ENCODE measurements around the gene BRAF.
"Not testable (repeated sequence)": the region's sequence is repeated elsewhere in the genome, so short reads cannot be mapped to it uniquely, and the experiment has no call there.

The BRAF gene

DNA sequence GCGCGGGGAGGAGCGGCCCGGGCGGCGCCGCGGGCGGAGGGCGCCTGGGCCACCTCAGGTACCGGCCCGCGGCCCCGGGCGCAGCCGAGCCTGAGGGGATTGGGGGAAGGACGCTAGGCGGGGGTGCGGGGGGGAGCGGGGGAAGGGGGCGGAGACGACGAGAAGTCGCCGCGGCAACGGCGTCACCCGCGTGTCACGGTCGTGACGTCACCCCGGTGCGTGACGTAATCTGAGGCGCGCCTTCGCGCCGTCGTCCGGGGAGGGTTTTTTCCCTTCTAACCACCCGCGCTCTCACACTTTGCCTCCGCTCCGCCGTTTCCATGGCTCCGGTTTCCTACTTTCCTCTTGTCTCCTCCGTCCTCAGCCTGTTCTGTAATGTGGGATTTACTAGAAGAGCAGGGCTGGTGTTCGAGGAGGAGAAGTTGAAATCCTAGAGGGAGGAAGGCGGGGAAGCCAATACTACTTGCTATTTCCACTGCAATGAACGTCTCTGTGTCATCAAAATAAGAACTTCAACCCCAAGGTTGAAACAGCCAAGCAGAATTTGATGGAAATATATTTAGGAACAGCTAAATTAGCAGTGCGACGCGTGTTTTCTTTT, at the start of gene BRAF:
Gene BRAF, minus strand, starts transcription at position 109 of the 601 bp plus-strand sequence. CDS start 226 bp downstream, outside the sequence.
- no peak for FAIRE-seq

DNA sequence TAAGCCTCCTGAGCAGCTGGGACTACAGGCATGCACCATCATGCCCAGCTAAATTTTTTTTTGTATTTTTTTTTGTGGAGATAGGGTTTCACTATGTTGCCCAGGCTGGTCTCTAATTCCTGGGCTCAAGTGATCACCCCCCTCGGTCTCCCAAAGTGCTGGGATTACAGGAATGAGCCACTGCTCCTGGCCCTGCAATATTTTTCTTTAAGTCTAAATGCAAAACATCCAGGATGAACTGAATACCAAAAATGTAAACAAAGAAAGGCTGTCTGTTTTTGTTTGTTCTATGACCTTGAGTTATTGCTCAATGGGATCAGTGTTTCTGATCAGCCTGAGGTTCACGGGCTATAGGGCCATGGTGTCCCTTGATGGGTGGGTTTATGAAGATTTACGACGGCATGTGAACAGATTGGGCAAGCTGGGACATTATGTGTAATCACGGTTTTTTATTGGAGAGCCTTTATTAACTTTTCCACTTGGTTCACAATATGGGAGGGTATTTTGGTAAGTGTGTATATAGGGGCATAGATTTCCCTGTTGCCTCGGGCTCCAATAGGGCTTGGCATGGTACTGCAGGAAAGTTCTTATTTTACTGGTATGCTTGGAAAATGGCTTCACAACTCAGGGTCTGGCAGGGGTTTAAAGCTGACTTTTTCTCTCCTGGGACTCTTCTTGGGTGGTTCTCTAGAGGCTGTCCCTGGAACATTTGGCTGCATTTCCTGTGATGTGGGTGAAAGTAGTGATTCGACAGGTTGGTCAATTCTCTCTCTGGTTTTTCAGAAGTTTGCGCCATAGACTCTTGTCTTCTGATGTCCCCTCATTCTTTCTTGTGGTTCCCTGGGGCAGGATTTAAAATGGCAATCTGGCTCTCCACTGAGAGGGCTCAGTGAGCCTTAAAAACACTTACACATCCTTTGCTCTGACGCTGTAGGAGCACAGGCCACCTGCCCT, 48.4 kb upstream of the BRAF start:
- FAIRE-seq, result no peak

DNA sequence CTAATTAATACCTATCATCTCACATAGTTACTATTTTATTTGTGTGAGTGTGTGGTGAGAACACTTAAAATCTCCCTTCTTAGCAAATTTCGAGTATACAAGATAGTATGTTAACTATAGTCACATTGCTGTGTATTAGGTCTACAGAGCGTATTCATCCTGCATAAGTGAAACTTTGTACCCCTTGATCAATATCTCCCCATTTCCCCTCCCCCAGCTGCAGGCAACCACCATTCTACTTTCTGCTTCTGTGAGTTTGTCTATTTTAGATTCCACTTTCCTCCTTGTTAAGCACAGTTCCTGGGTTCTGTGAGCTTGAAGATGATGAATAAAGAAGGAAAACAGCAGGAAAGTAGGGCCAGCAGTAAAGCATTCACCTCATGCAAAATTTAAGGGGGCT, 47.6 kb upstream of the BRAF start:
- no peak for FAIRE-seq

DNA sequence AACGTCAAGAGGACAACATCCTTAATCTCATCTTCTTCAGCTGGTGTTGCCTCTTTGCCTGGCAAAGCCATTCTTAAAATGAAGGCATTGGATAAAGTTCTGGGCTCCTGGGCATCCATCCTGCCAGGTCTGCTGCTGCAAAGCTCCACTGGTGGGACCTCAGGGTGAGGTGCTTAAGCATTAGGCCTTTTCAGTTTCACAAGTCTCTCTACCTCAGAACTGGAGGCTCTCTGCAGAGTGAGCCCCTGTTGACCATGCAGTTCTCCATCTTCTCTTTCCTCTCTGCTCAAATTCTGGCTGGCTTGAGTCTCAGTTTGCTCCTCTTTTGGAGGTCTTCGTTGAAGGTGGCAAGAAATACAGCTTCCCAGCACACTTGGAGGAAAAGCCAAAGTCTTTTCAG, 42.7 kb upstream of the BRAF start:
- no peak for FAIRE-seq

DNA sequence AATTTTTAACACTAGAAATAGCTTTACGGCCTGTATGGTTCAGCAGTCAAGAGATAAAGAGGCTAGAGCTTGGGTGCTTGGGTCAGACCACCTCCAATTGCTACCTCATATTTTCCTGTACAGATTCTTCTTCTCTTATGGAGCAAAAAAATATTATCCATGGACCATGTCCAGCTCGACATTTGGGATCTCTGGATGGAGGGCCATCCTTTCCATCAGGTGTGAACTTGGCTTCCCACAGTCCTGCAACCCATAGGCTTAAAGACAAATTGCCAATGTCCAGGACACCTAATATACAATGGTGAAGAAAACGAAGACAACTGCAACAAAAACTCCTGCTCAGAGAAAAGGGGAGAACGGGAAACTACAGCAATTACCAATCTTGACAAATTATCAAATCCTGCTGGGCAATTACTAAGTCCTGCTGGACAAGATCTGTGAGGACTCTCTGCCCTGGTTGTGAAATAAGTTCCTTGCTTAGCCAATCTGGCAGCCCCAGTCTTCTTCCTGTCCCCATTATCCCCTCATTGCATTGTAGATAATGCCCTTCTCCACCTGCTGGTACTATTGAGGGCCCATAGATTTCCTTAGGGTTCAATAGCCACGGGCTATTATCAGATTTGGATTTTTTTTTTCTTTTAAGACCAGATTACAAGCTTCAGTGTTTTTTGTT, 42.0 kb upstream of the BRAF start:
- no peak for FAIRE-seq

DNA sequence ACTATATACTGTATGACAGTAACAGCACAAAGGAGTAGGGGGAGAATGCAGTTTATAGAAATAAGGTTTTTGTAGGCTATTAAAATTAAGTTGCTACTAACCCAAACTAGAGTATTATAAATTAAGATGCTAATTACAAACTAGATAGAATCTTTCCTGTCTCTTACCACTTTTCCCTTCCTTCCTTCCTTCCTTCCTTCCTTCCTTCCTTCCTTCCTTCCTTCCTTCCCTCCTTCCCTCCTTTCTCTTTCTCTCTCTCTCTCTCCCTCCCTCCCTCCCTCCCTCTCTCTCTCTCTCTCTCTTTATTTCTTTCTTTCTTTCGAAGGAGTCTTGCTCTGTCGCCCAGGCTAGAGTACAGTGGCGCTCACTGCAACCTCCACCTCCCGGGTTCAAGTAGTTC, 36.4 kb upstream of the BRAF start:
- FAIRE-seq, result no peak

DNA sequence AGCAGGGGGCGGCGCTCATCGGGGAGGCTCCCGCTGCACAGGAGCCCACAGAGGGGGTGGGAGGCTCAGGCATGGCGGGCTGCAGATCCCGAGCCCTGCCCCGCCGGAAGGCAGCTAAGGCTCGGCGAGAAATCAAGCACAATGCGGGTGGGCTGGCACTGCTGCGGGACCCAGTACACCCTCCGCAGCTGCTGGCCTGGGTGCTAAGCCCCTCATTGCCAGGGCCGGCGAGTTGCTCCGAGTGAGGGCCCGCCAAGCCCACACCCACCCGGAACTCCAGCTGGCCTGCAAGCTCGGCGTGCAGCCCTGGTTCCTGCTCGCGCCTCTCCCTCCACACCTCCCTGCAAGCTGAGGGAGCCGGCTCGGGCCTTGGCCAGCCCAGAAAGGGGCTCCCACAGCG, 32.3 kb upstream of the BRAF start:
- FAIRE-seq, result not testable (repeated sequence)

DNA sequence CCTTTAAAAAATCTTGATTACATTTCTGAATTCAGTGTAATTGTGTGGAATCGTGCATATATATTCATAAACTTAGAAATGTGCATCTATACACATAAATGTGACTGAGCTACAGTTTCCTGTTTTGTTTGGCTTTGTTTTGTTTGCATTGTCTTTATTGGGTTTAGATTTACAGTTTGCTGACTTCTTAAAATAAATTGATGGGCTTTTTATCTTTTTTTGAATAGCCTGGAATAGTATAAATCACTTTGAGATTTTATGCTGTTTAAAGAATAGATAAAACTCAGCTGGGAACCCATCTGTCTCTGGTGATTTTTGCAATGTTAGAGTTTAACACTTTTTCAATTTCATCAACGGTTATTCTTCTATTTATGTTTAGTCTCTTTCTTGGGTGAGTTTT, 21.2 kb upstream of the BRAF start:
- no peak for FAIRE-seq

DNA sequence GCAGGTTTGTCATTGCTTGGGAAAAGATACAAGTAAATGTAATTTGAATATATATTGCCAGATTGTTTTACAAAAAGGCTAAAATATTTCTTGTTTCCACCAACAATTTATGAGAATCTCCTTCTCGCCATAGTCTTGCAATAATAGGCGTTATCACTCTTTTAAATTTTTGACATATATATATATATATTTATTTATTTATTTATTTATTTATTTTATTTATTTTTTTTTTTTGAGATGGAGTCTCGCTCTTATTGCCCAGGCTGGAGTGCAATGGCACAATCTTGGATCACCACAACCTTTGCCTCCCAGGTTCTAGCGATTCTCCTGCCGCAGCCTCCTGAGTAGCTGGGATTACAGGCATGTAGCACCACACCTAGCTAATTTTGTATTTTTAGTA, 17.5 kb upstream of the BRAF start:
- FAIRE-seq, result not testable (repeated sequence)

DNA sequence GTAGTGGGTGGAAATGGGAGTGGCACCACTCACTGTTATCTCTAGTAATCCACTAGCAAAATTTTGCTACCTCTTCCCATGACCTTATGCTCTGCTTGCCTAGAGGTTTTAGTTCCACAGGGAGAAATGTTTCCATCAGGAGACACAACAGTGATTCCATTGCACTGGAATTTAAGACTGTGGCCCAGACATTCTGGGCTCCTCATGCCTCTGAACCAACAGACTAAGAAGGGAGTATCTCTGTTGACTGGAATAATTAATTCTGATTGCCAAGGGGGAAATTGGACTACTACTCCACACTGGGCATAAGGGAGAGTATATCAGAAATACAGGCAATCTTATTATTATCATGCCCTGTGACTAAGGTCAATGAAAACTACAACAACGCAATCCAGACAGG, 16.2 kb upstream of the BRAF start:
- FAIRE-seq, result no peak

DNA sequence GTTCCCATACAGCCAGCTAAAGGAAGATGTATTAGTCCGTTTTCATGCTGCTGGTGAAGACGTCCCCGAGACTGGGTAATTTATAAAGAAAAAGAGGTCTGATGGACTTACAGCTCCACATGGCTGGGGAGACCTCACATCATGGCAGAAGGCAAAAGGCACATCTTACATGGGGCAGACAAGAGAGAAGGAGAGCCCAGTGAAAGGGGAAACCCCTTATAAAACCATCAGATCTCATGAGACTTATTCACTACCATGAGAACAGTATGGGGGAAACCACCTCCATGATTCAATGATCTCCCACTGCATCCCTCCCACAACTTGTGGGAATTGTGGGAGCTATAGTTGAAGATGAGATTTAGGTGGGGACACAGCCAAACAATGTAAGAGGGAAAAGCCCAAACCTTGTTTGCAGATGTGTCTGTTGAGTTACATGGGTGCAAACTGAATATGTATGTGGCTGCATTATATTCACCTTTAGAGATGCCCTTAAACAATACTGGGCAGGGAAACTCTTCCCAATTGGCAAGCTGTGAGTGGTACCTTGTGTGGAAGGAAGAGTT, 13.1 kb upstream of the BRAF start:
- FAIRE-seq, result no peak

DNA sequence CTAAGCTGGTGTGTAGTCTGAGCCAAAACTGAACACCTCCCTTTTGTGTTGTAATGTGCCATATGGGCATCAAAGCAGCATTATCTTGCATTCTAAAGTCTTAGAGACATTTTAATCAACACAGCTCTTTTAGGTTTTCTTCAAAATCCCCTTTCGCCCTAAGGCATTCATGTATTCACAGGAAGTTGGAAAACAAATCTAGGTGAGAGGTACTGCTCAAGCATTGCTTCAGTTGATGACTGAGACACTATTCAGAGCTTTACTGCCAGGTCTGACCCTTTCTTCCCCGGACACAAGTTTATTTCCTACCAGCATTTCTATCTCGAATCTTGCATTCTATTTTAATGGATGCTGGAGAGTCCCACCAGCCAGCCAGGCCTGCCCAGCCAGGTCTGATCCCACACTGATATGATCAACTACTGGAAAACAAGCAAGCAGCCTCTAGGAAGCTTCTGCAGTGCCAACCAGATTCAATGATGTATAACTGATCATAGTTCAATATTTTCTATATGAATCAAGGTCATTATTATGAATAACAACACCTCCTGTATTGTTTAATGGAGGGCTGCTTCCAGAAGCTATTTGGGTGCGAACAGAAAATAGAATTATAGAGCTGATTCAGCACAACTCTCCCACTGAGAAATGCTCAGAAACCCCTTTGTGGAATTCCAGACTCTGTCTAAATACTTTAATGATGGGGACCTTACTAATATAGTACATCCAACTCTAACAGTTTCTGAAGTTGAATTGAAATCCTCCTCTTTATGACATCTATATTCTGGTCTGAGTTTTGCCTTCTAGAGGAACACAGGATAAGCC, 4.0 kb upstream of the BRAF start:
- FAIRE-seq, result no peak

DNA sequence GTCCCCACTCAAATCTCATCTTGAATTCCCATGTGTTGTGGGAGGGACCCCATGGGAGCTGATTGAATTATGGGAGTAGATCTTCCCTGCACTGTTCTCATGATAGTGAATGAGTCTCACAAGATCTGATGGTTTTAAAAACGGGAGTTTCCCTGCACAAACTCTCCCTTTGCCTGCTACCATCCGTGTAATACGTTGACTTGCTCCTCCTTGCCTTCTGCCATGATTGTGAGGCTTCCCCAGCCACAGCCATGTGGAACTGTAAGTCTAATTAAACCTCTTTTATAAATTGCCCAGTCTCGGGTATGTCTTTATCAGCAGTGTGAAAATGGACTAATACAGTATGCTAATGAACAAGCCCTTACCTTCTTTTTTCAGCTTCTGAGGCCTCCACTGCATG, 3.2 kb upstream of the BRAF start:
- FAIRE-seq, result not testable (repeated sequence)

DNA sequence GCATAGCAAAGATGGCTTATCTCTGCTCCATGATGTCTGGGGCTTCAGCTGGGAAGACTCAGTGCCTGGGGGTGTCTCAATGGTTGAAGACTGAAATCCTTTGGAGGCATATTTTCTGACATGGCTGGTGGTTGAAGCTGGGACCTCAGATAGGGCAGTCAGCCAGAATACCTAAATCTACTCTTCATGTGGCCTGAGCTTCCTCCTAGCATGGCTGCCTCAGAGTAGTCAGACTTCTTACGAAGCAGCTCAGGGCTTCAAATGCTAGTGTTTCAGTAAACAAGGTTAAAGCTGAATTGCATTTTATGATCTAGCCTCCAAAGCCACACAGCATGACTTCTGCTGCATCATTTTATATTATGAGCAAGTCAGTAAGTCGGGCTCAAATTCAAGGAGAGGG, 2.6 kb upstream of the BRAF start:
- FAIRE-seq, result no peak

DNA sequence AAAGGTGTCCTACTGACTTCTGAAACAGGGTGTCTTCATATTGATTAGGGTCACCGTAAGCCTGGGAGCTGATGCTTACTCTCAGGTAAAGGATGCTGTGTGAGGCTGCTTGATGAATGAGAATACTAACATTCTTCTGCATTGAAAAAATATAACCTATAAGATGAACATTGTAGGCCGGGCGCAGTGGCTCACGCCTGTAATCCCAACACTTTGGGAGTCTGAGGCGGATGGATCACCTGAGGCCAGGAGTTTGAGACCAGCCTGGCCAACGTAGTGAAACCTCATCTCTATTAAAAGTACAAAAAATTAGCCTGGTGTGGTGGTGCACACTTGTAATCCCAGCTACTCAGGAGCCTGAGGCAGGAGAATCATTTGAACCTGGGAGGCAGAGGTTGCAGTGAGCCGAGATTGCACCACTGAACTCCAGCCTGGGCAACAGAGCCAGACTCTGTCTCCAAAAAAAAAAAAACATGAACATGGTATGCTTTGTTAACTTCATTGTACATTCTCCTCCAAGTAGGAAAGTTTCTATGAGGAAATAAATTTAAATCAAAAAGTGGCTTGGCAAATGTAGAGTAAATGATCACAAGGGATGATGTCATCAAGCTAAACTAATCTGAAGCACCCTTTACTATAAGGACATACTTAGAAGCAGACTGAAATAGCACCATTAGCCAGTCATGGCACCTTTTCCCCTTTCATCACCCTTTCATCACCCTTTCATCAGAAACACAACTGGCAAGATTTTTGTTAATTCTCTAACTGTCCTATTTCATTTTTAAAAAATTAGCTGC, 1.5 kb upstream of the BRAF start:
- no peak for FAIRE-seq

DNA sequence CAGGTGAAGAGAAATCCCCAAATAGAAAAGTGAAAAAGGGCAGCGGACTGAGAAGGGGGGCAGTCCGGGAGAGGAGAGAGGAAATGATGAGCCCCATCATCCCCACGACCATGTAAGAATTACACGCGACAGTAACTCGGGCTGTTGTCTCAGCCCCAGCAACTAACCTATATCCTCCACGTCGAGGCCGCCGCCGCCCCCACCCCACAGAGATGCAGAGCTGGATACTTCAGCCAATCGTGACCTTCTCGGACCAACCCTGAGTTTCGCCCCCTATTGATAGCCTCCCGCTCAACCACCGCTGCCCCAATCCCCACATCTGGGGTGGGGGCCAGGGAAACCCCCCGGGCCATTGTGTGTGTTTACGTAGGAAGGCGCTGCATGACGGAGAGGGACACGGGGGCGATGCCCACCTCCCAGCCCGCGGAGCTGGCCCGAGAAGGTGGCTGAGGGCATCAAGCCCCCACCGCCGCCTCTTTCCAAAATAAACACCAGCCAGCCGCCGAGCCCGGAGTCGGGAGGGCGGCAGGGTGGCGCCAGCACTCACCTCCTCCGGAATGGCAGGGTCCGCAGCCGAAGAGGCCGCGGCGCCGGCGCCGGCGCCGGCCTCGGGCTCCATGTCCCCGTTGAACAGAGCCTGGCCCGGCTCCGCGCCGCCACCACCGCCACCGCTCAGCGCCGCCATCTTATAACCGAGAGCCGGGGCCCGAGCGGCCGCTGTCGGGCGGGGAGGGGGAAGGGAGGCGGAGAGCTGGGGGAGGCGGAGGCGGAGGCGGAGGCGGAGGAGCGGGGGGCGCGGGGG, 509 bp downstream of the BRAF start:
- no peak for FAIRE-seq

DNA sequence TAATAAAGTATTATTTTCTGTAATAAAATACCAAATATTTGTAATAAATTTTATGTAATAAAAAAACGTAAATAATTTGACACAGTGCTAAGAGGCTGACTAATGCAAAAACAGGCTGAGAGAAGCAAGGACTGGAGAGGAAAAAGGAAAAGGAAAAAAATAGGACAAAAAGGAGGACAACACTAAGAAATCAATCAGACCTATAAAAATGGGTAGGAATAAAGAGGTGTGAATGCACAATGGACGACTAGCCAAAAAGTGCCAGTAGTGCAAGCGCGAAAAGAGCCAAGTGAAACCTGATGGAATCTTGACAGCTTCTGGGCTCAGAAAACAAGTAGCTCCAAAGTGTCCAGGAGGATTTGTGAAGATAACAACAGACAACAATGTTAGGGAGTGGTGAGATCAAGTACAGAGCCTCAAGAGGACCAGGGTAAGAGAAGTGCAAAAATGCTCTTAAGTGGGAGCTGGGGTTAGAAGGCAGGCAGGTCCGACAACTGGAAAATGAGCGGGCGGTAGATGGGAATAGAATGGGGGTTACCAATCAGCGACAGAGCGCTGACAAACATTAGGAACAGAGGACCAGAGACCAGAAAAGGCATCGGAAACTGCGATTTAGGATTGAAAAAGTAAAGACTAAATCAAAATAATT, 1.2 kb downstream of the BRAF start:
- no peak for FAIRE-seq

DNA sequence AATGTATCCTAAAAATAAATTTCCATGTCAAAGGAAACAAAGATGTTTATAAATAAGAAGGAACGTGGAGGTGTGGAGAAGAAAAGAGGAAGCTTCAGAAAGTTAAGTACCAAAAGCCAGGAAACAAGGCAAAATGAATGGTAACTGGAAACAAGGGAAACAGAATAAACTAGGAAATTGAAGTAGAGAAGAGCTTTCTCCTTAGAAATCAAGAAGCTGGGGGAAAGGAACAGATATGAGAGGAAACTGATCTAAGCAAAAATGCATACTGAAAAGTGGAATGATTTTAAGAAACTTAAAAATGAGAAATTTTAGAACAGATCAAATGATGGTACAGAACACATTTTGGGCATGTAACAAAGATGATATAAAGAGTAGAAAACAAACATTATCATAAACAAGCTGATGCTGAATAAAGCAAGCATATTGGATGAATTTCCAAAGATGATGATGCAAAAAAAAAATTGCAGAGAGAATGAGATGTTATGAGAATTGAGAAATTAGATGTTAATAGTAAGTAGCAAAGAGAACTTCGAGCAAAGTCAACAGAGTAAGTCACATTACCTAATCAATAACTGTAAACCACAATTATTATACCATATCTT, 1.9 kb downstream of the BRAF start:
- no peak for FAIRE-seq

DNA sequence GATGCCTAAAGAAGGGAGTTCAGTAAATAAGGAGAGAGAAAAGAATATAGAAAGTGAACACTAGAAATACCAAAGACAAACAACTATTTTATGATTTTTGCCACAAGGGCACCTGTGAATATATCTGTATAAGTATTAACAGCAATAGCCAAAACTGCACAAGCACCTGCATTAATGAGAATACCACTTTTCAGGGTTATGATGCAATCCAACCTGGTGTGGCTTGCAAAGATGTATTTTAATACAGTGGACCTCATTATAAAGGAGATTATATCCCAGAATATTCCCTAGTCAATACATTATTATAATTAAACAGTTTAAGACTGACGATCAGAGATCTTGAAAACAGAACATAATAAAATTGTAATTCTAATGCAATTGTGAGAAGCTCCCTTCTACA, 4.0 kb downstream of the BRAF start:
- no peak for FAIRE-seq

DNA sequence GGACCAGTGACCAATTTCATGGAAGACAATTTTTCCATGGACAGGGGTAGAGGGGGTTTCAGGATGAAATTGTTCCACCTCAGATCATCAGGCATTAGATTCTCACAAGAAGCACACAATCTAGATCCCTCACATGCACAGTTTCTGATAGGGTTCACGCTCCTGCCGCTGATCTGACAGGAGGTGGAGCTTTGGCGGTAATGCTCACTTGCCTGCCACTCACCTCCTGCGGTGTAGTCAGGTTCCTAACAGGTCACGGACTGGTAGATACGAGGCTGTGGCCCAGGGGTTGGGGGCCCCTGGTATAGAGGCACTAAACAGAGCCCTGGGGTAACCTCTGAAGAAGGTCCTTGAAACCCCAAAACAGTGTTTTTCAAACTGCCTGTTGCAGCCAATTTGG, 6.5 kb downstream of the BRAF start:
- no peak for FAIRE-seq
